AG09319 (cell line): Measurements from ENCODE around the gene TIMM29.

Experiments used
- DNase-seq: peaks from one replicate; pipeline ENCODE4 v3.0.0-alpha.2; 2010; ENCODE audit warnings: low read depth; ENCODE audit errors: extremely low read depth
- TF ChIP-seq, protein P1 (sequence below): IDR thresholded peaks from 2 replicates; pipeline ENCODE4 v1.5.1; 2011; ENCODE audit warnings: low read depth, mild to moderate bottlenecking, inconsistent platforms, low read length, moderate library complexity

The TIMM29 gene

DNA sequence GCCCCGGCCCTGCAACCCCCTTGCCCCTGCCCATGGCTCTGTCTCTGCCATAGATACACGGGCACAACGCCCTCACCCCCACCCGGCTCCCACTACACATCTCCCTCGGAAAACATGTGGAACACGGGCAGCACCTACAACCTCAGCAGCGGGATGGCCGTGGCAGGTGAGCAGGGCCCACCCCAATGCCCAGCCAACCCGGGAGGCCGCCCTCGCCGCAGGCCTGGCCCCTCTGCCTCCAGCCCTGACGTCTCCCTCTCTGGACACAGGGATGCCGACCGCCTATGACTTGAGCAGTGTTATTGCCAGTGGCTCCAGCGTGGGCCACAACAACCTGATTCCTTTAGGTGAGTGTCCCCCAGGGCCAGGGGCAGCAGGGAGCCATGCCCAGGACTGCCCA lies 7.8 kb upstream of the TIMM29 start:
- DNase-seq: no peak
- TF ChIP-seq, protein P1, sequence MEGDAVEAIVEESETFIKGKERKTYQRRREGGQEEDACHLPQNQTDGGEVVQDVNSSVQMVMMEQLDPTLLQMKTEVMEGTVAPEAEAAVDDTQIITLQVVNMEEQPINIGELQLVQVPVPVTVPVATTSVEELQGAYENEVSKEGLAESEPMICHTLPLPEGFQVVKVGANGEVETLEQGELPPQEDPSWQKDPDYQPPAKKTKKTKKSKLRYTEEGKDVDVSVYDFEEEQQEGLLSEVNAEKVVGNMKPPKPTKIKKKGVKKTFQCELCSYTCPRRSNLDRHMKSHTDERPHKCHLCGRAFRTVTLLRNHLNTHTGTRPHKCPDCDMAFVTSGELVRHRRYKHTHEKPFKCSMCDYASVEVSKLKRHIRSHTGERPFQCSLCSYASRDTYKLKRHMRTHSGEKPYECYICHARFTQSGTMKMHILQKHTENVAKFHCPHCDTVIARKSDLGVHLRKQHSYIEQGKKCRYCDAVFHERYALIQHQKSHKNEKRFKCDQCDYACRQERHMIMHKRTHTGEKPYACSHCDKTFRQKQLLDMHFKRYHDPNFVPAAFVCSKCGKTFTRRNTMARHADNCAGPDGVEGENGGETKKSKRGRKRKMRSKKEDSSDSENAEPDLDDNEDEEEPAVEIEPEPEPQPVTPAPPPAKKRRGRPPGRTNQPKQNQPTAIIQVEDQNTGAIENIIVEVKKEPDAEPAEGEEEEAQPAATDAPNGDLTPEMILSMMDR: no peak

DNA sequence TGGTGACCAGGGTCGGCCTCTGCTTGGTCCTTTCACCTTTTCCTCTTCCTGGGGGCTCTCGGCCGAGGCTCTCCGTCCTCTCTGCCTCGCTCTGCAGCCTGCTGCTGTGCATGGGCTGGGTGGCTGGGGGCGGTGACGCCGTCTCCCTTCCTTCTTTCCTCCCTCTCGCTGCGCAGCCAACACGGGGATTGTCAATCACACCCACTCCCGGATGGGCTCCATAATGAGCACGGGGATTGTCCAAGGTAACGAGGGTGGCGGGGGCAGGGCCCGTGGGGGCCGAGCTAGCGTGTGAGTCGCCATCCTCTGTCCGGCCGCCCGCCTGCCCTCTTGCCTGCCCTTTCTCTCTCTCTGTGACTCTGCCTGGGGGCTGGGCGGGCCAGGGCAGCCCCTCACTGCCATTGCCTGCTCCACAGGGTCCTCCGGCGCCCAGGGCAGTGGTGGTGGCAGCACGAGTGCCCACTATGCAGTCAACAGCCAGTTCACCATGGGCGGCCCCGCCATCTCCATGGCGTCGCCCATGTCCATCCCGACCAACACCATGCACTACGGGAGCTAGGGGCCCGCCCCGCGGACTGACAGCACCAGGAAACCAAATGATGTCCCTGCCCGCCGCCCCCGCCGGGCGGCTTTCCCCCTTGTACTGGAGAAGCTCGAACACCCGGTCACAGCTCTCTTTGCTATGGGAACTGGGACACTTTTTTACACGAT lies 7.3 kb upstream of the TIMM29 start:
- TF ChIP-seq, protein P1: no peak

DNA sequence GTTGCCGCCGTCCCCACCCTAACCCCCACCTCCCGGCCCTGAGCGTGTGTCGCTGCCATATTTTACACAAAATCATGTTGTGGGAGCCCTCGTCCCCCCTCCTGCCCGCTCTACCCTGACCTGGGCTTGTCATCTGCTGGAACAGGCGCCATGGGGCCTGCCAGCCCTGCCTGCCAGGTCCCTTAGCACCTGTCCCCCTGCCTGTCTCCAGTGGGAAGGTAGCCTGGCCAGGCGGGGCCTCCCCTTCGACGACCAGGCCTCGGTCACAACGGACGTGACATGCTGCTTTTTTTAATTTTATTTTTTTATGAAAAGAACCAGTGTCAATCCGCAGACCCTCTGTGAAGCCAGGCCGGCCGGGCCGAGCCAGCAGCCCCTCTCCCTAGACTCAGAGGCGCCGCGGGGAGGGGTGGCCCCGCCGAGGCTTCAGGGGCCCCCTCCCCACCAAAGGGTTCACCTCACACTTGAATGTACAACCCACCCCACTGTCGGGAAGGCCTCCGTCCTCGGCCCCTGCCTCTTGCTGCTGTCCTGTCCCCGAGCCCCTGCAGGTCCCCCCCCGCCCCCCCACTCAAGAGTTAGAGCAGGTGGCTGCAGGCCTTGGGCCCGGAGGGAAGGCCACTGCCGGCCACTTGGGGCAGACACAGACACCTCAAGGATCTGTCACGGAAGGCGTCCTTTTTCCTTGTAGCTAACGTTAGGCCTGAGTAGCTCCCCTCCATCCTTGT lies 6.5 kb upstream of the TIMM29 start:
- no peak for DNase-seq
- TF ChIP-seq, protein P1: no peak

More for the DNA sequence above, 7.3 kb upstream of the TIMM29 start:
- no peak for DNase-seq

DNA sequence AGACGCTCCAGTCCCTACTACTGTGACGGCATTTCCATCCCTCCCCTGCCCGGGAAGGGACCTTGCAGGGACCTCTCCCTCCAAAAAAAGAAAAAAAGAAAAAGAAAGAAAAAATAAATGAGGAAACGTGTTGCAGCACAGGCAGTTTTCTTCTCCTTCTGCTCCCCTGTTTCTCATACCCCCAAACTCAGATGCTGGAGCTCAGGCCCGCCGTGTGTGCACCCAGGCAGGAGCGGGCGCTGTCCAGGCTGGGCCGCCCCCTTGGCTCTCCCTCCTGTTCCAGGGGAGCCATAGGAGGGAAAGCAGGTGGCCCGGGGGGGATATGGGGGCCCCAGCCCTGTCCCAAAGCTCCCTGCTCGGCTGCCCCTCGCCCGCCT lies 6.0 kb upstream of the TIMM29 start:
- TF ChIP-seq, protein P1: no peak
- no peak for DNase-seq

DNA sequence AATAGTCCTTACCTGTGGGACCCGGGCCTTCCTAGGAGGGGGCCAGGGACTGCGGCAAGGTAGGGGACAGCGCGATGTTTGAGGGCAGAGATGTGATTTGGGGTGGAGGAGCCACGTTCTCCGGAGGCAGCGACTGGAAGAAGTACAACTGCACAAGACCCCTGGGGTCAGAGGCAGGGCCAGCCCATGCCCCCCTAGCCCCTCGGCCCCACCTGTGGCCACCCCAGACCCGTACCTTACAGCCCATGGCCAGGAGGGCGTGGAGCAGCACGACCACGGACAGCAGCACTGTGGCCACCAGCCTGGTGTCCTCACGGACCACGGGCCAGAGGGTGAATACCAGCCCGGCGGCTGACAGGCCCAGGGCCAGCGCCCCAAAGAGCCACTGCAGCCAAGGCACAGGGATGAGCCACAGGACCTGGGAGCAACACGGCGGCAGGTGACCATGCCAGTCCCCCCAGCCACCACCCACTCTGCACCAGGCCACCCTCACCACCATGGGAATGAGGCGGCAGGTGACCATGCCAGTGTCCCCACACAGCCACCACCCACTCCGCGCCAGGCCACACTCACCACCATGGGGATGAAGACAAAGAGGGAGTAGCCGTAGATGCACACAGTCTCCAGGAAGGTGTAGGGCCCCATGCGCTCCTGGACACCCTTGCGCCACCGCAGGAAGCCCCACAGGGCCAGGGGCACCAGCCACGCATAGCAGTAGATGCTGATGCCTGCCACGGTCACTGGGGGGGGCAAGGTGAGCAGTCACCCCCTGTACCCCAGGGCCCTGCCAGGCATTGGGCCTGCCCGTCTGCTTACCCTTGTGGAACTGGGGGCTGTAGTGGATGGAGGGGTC lies 5.1 kb upstream of the TIMM29 start:
- TF ChIP-seq, protein P1: no peak
- no peak for DNase-seq

DNA sequence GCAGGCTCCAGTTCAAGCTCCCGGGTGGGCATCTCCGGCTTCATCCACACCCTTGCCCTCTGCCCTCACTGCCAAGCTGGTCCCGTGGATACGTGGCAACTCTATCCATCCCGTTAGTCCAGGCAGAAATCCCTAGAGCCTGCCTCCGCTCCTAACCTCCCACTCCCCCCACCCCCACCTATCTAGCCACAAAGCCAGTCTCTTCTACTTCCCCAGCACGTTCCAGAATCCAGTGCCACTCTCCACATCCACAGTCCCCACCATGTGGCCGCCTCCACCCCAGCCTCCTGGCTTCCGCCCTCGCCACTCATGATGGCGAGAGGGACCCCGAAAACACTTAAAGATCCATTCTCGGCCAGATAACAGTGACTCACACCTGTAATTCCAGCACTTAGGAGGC lies 4.0 kb upstream of the TIMM29 start:
- TF ChIP-seq, protein P1: no peak

More for the DNA sequence above, 4.0 kb upstream of the TIMM29 start:
- no peak for DNase-seq
